SK-N-SH (cell line): ENCODE results near the gene WWC1. TPM values are rescaled to one million over a fixed set of nuclear protein-coding genes. Genes with fewer than 3 reads are reported as not detected.

Experiments
- CTCF ChIA-PET: fragments of 300-600, 350-600 bp; formaldehyde crosslinking; extraction: SDS; loops from one replicate; lab custom pipeline; 2021; lab: Yijun Ruan, JAX
- POLR2A ChIA-PET: fragments of 350-600 bp; sonication (Branson Sonifier 250); formaldehyde crosslinking; extraction: SDS; loops from one replicate; lab custom pipeline; 2020; ENCODE audit warnings: antibody characterized with exemption, inconsistent platforms; lab: Yijun Ruan, JAX
- DNase-seq: peaks from one replicate; pipeline ENCODE4 v3.0.0; 2012
- H2AFZ ChIP-seq: fragments of 200-600 bp; sonication (generic); 2 replicates; pipeline ENCODE4 v1.8.1; 2016; ENCODE audit warnings: antibody characterized with exemption, mild to moderate bottlenecking, low read depth
- H3F3A ChIP-seq: fragments of 200-600 bp; sonication (generic); replicated peaks from 2 replicates; pipeline ENCODE3; 2016; ENCODE audit warnings: antibody characterized with exemption, mild to moderate bottlenecking; ENCODE audit not compliant: insufficient read depth
- H3K27ac ChIP-seq, 2 experiments: fragments of 200-500 bp in 1 of 2; fragments of 200-600 bp in 1 of 2; sonication (Bioruptor generic) in 1 of 2; sonication (generic), shearing (Covaris generic) in 1 of 2; 2 replicates each; pipeline versions ENCODE4 v1.5.1 to v1.6.1; 2014 to 2016; ENCODE audit warnings: low read depth in 2 of 2, inconsistent platforms in 1 of 2, low read length in 1 of 2, mild to moderate bottlenecking in 1 of 2, mixed read lengths in 1 of 2
- H3K27me3 ChIP-seq: fragments of 200-600 bp; sonication (generic), shearing (Covaris generic); 2 replicates; pipeline ENCODE4 v1.6.1; 2016; ENCODE audit warnings: mixed run types; ENCODE audit not compliant: insufficient read depth
- H3K36me3 ChIP-seq, 2 experiments: fragments of 200-500 bp in 1 of 2; fragments of 200-600 bp in 1 of 2; sonication (Bioruptor generic) in 1 of 2; sonication (generic) in 1 of 2; replicated peaks in 1 of 2; 2 replicates each; pipeline versions ENCODE3 to v1.5.1; 2014 to 2016; ENCODE audit warnings: low read length in 1 of 2, mild to moderate bottlenecking in 1 of 2; ENCODE audit not compliant: insufficient read depth in 2 of 2, control insufficient read depth in 1 of 2
- H3K4me1 ChIP-seq, 2 experiments: fragments of 200-500 bp in 1 of 2; fragments of 200-600 bp in 1 of 2; sonication (Bioruptor generic) in 1 of 2; sonication (generic), shearing (Covaris generic) in 1 of 2; 2 replicates each; pipeline versions ENCODE4 v1.5.1 to v1.6.1; 2014 to 2016; ENCODE audit warnings: low read depth in 1 of 2, low read length in 1 of 2, mixed run types in 1 of 2; ENCODE audit not compliant: insufficient read depth in 2 of 2, control insufficient read depth in 1 of 2
- H3K4me2 ChIP-seq: fragments of 200-600 bp; sonication (generic), shearing (Covaris generic); 2 replicates; pipeline ENCODE4 v1.6.1; 2017; ENCODE audit warnings: mixed run types
- H3K4me3 ChIP-seq, 2 experiments: fragments of 200-500 bp in 1 of 2; fragments of 200-600 bp in 1 of 2; sonication (Bioruptor generic) in 1 of 2; sonication (generic), shearing (Covaris generic) in 1 of 2; 2 replicates each; pipeline versions ENCODE4 v1.5.1 to v1.8.1; 2014 to 2016; ENCODE audit warnings: low read depth in 2 of 2, inconsistent platforms in 1 of 2, low read length in 1 of 2, mild to moderate bottlenecking in 1 of 2, mixed read lengths in 1 of 2, moderate library complexity in 1 of 2
- H3K79me2 ChIP-seq: fragments of 200-600 bp; sonication (generic); 2 replicates; pipeline ENCODE4 v1.8.1; 2017; ENCODE audit warnings: mild to moderate bottlenecking; ENCODE audit not compliant: insufficient read depth
- H3K9ac ChIP-seq: fragments of 200-600 bp; sonication (generic); 2 replicates; pipeline ENCODE4 v1.6.1; 2017; ENCODE audit warnings: mixed run types
- H3K9me2 ChIP-seq: fragments of 200-600 bp; sonication (generic); 2 replicates; pipeline ENCODE4 v1.6.1; 2017; ENCODE audit warnings: mixed run types
- H3K9me3 ChIP-seq: fragments of 200-600 bp; sonication (generic); 2 replicates; pipeline ENCODE4 v1.6.1; 2017; ENCODE audit warnings: mixed run types, mild to moderate bottlenecking, moderate library complexity
- H4K20me1 ChIP-seq: fragments of 200-600 bp; sonication (generic); 2 replicates; pipeline ENCODE4 v1.6.1; 2017; ENCODE audit warnings: mild to moderate bottlenecking, mixed run types; ENCODE audit not compliant: insufficient read depth
- ELF1 ChIP-seq: IDR thresholded peaks from 2 replicates; pipeline ENCODE4 v1.4.0; 2012
- EP300 ChIP-seq, 2 experiments: IDR thresholded peaks; 2 replicates each; pipeline versions ENCODE4 v1.4.0 to v1.6.1; 2012; ENCODE audit warnings: borderline replicate concordance in 1 of 2, low read depth in 1 of 2, low read length in 1 of 2
- EZH2phosphoT487 ChIP-seq: fragments of 200-600 bp; sonication (generic); IDR thresholded peaks from 2 replicates; pipeline ENCODE4 v1.6.1; 2017; ENCODE audit warnings: low read depth, mixed run types, mild to moderate bottlenecking, antibody characterized with exemption, moderate library complexity, borderline replicate concordance
- GATA2 ChIP-seq: sonication (generic); formaldehyde crosslinking; IDR thresholded peaks from 2 replicates; pipeline ENCODE4 v1.5.0; 2020; ENCODE audit warnings: mild to moderate bottlenecking, missing genetic modification reagents
- IRF3 ChIP-seq: fragments of 150-350 bp; IDR thresholded peaks from 2 replicates; pipeline ENCODE4 v1.6.1; 2016; ENCODE audit warnings: mild to moderate bottlenecking, low read depth, low read length
- NRF1 ChIP-seq: IDR thresholded peaks from 2 replicates; pipeline ENCODE4 v1.6.1; 2012; ENCODE audit warnings: low read depth, mild to moderate bottlenecking, low read length
- POLR2AphosphoS5 ChIP-seq: IDR thresholded peaks from 2 replicates; pipeline ENCODE4 v1.6.1; 2012; ENCODE audit warnings: low read depth, low read length
- RAD21 ChIP-seq: IDR thresholded peaks from 2 replicates; pipeline ENCODE4 v1.6.1; 2012; ENCODE audit warnings: mild to moderate bottlenecking, low read length
- RCOR1 ChIP-seq: fragments of 150-350 bp; IDR thresholded peaks from 2 replicates; pipeline ENCODE4 v1.6.1; 2017; ENCODE audit warnings: antibody characterized with exemption, low read length
- REST ChIP-seq: IDR thresholded peaks from 2 replicates; pipeline ENCODE4 v1.6.1; 2012; ENCODE audit warnings: mild to moderate bottlenecking, low read depth, low read length, moderate library complexity
- RXRA ChIP-seq: IDR thresholded peaks from 2 replicates; pipeline ENCODE4 v1.4.0; 2012; ENCODE audit warnings: low read depth, mild to moderate bottlenecking, borderline replicate concordance
- TEAD4 ChIP-seq: IDR thresholded peaks from 2 replicates; pipeline ENCODE4 v1.4.0; 2012; ENCODE audit warnings: mild to moderate bottlenecking, borderline replicate concordance; ENCODE audit not compliant: insufficient read depth
- USF2 ChIP-seq: fragments of 150-350 bp; IDR thresholded peaks from 2 replicates; pipeline ENCODE4 v1.6.1; 2017; ENCODE audit warnings: antibody characterized with exemption, low read length, low read depth, borderline replicate concordance
- YY1 ChIP-seq: IDR thresholded peaks from 2 replicates; pipeline ENCODE4 v1.4.0; 2012; ENCODE audit warnings: low read depth, mild to moderate bottlenecking
- ZBTB33 ChIP-seq: IDR thresholded peaks from 2 replicates; pipeline ENCODE4 v1.4.0; 2012; ENCODE audit warnings: low read depth, borderline replicate concordance
- WGBS: methylation state at CpG from one replicate; pipeline ENCODE4 v1.1.6; 2017; ENCODE audit warnings: low lambda C conversion rate; 5-methylcytosine and 5-hydroxymethylcytosine counted together
- polyA plus RNA-seq, 3 experiments: library from polyadenylated mRNA; depleted of rRNA; stranded (reverse); fragments of >200 nt; gene quantifications; 2 replicates each; pipeline ENCODE4 v1.2.3, GENCODE V29; 2012

Gene WWC1
- polyA plus RNA-seq, 1 of the 3 experiments (the other 2 are of a cell fraction) = 16.9 TPM

- no peak for TF ChIP-seq RAD21
- TF ChIP-seq ELF1 = no peak
- TF ChIP-seq NRF1 = no peak
- no peak for TF ChIP-seq YY1
- TF ChIP-seq EP300 (IDR thresholded peaks at IDR 0.05; ENCODE audit: borderline replicate concordance in 1 of 2, low read depth in 1 of 2, low read length in 1 of 2) = no peak
- no peak for TF ChIP-seq REST
- no peak for TF ChIP-seq POLR2AphosphoS5
- no peak for TF ChIP-seq EZH2phosphoT487
- no peak for TF ChIP-seq IRF3
- TF ChIP-seq, all 33 proteins: peak for 0
- peaks cover 16 to 24% of the 10 kb centered on the region in 2 experiments; a peak in 2 of 4 replicates for H3K4me1 ChIP-seq
- H3K27me3 ChIP-seq = no peaks in the 10 kb centered on the region
- H3K9me3 ChIP-seq = no peaks in the 10 kb centered on the region
- ChIA-PET CTCF (interaction anchor here (0.9 to 1.1 kb wide), 2 partner anchors 11 to 13 kb away, joined by 3 to 5 read pairs; partner anchors contain the start of gene WWC1), POLR2A (no interaction called here)
- 80% methylated on average over 7 of the region's 7 CpGs for WGBS
- H3K4me2 ChIP-seq = no peak overlapping the region
- DNase-seq = no peak
- H3K79me2 ChIP-seq = peaks cover 50% of the 10 kb centered on the region
- no peaks in the 10 kb centered on the region for H3K9me2 ChIP-seq
- no peak overlapping the region for H3K9ac ChIP-seq
- H3F3A ChIP-seq = peaks cover 10% of the 10 kb centered on the region
- H3K4me3 ChIP-seq = no peak overlapping the region
- H2AFZ ChIP-seq = no peak overlapping the region
- no peaks in the 10 kb centered on the region for H4K20me1 ChIP-seq
- H3K27ac ChIP-seq = no peak overlapping the region
- no peaks in the 10 kb centered on the region for H3K36me3 ChIP-seq
Measured at GRCh38 chr5:168305281-168305680, 13.8 kb downstream of the WWC1 start.

GRCh38 chr5:168307022-168307421 lies 15.6 kb downstream of the WWC1 start:
- Histone ChIP-seq H3K27me3 (no peaks in the 10 kb centered on the region), H4K20me1 (no peaks in the 10 kb centered on the region), H3K79me2 (peaks cover 43% of the 10 kb centered on the region), H2AFZ (no peak overlapping the region), H3K36me3 (no peaks in the 10 kb centered on the region), H3K9me2 (no peaks in the 10 kb centered on the region), H3F3A (peaks cover 9% of the 10 kb centered on the region), H3K4me1 (peaks cover 9 to 19% of the 10 kb centered on the region in 2 experiments; a peak in 2 of 4 replicates), H3K4me3 (no peak overlapping the region), H3K9ac (no peak overlapping the region), H3K4me2 (no peak overlapping the region), H3K27ac (no peak overlapping the region), H3K9me3 (no peaks in the 10 kb centered on the region)
- DNase-seq = no peak
- TF ChIP-seq RCOR1 (no peak), RXRA (no peak), RAD21 (no peak), ZBTB33 (no peak), TEAD4 (no peak), GATA2 (CRISPR knock-in tag) (no peak), USF2 (no peak)
- WGBS = 95% methylated on average over 6 of the region's 6 CpGs
- ChIA-PET CTCF (interaction anchor here (0.9 kb wide), 1 partner anchor 15 kb away, joined by 3 read pairs; the partner anchor contains the start of gene WWC1), POLR2A (no interaction called here)
